HepG2 (cell line): ENCODE data around the gene TMEM117. TPM values are rescaled to one million over a fixed set of nuclear protein-coding genes. Genes with fewer than 3 reads are reported as not detected.

ENCODE experiments used
- ATAC-seq: fragments of 200-7000 bp; cut with Tn5 transposase; 3 replicates; pipeline ENCODE4 v1.9.1; 2020; ENCODE audit warnings: mild to moderate bottlenecking, moderate library complexity
- BruUV-seq: library from RNA; stranded (reverse); fragments of 400-500 nt; replicated peaks from 2 replicates; lab custom pipeline; 2021; lab: Mats Ljungman, UMichigan
- CTCF ChIA-PET: fragments of 300-600 bp; formaldehyde crosslinking; extraction: SDS; loops from one replicate; lab custom pipeline; 2021; ENCODE audit warnings: low total read pairs, inconsistent platforms, low intra/inter-chr PET ratio; lab: Yijun Ruan, JAX
- POLR2A ChIA-PET: fragments of 350-600 bp; sonication (Branson Sonifier 250); formaldehyde crosslinking; loops from one replicate; lab custom pipeline; 2020; ENCODE audit warnings: antibody characterized with exemption, inconsistent platforms; lab: Yijun Ruan, JAX
- DNase-seq: peaks from one replicate; pipeline ENCODE4 v3.0.0-alpha.2; 2015; ENCODE audit warnings: low spot score
- FAIRE-seq: peaks from 3 replicates; lab custom pipeline; 2011; peaks lifted over from hg19 to GRCh38; lab: Jason Lieb, UNC
- H2AFZ ChIP-seq: one replicate; pipeline ENCODE4 v1.6.1; 2011; ENCODE audit warnings: low read length, inconsistent platforms
- H3K27ac ChIP-seq: fragments of 300-600 bp; 3 replicates; pipeline ENCODE4 v1.8.0; 2011; ENCODE audit warnings: mixed run types, mild to moderate bottlenecking, mixed read lengths, low read length, inconsistent platforms; ENCODE audit not compliant: insufficient read depth; ENCODE audit errors: extremely low read length
- H3K27me3 ChIP-seq, 2 experiments: fragments of 200-600 bp in 1 of 2; 2 replicates in 1 of 2; 3 replicates in 1 of 2; pipeline versions ENCODE4 v1.6.0 to v1.8.0; 2011; ENCODE audit warnings: low read length in 2 of 2, mild to moderate bottlenecking in 2 of 2, moderate library complexity in 2 of 2, inconsistent platforms in 1 of 2; ENCODE audit not compliant: insufficient read depth in 2 of 2, control insufficient read depth in 1 of 2
- H3K36me3 ChIP-seq, 2 experiments: fragments of 200-600 bp in 1 of 2; replicated peaks in 1 of 2; 2 replicates in 1 of 2; 3 replicates in 1 of 2; pipeline versions ENCODE4 v1.5.1 to v1.8.0; 2011; ENCODE audit warnings: low read length in 2 of 2, inconsistent platforms in 1 of 2; ENCODE audit not compliant: insufficient read depth in 2 of 2, control insufficient read depth in 1 of 2
- H3K4me1 ChIP-seq: 2 replicates; pipeline ENCODE4 v1.5.1; 2012; ENCODE audit warnings: low read length, inconsistent platforms; ENCODE audit not compliant: insufficient read depth
- H3K4me2 ChIP-seq: 2 replicates; pipeline ENCODE4 v1.6.0; 2011; ENCODE audit warnings: low read depth, low read length, inconsistent platforms
- H3K4me3 ChIP-seq, 3 experiments: fragments of 200-600 bp in 1 of 3; sonication (generic), shearing (Covaris generic) in 1 of 3; replicated peaks in 1 of 3; 2 replicates each; pipeline ENCODE4 v1.5.1; 2011 to 2016; ENCODE audit warnings: low read length in 3 of 3, inconsistent platforms in 2 of 3, low read depth in 2 of 3, mild to moderate bottlenecking in 2 of 3, control low read depth in 1 of 3, mixed read lengths in 1 of 3; ENCODE audit not compliant: insufficient read depth in 1 of 3
- H3K79me2 ChIP-seq: one replicate; pipeline ENCODE4 v1.6.1; 2011; ENCODE audit warnings: low read length, inconsistent platforms; ENCODE audit not compliant: insufficient read depth
- H3K9ac ChIP-seq: 2 replicates; pipeline ENCODE4 v1.6.0; 2011; ENCODE audit warnings: mild to moderate bottlenecking, low read depth, low read length, inconsistent platforms; ENCODE audit not compliant: insufficient read depth
- H3K9me3 ChIP-seq: 2 replicates; pipeline ENCODE4 v1.5.1; 2012; ENCODE audit warnings: mild to moderate bottlenecking, low read length
- H4K20me1 ChIP-seq: 2 replicates; pipeline ENCODE4 v1.6.0; 2011; ENCODE audit warnings: inconsistent platforms, mild to moderate bottlenecking, low read length, moderate library complexity; ENCODE audit not compliant: insufficient read depth
- FOXK2 ChIP-seq: fragments of 450-650 bp; IDR thresholded peaks from 2 replicates; pipeline ENCODE4 v1.6.1; 2016
- GABPB1 ChIP-seq: IDR thresholded peaks from 2 replicates; pipeline ENCODE4 v1.6.1; 2016; ENCODE audit warnings: mild to moderate bottlenecking, missing genetic modification reagents, moderate library complexity, missing compliant biosample characterization
- GTF2F1 ChIP-seq: fragments of 150-350 bp; IDR thresholded peaks from 2 replicates; pipeline ENCODE4 v1.6.1; 2014; ENCODE audit warnings: low read length
- KDM2A ChIP-seq: sonication (generic); formaldehyde crosslinking; IDR thresholded peaks from 2 replicates; pipeline ENCODE4 v1.4.0; 2020; ENCODE audit warnings: low read depth, missing genetic modification reagents, borderline replicate concordance
- PAWR ChIP-seq: sonication (generic); formaldehyde crosslinking; IDR thresholded peaks from 2 replicates; pipeline ENCODE4 v1.4.0; 2020; ENCODE audit warnings: missing genetic modification reagents, mild to moderate bottlenecking, borderline replicate concordance
- RXRA ChIP-seq: sonication (generic); formaldehyde crosslinking; IDR thresholded peaks from 2 replicates; pipeline ENCODE4 v1.5.1; 2020; ENCODE audit warnings: missing genetic modification reagents
- ZBTB43 ChIP-seq: sonication (generic); formaldehyde crosslinking; conservative IDR thresholded peaks from 2 replicates; pipeline ENCODE4 v1.4.0; 2020; ENCODE audit warnings: missing genetic modification reagents
- ZNF230 ChIP-seq: sonication (generic); formaldehyde crosslinking; IDR thresholded peaks from 2 replicates; pipeline ENCODE4 v1.4.0; 2020; ENCODE audit warnings: mild to moderate bottlenecking, missing genetic modification reagents
- ZNF235 ChIP-seq: sonication (generic); formaldehyde crosslinking; IDR thresholded peaks from 2 replicates; pipeline ENCODE4 v1.8.1; 2023; ENCODE audit warnings: mild to moderate bottlenecking, missing genetic modification reagents, borderline replicate concordance
- ZNF451 ChIP-seq: sonication (generic); formaldehyde crosslinking; IDR thresholded peaks from 2 replicates; pipeline ENCODE4 v1.5.0; 2020; ENCODE audit warnings: mild to moderate bottlenecking, missing genetic modification reagents
- ZNF652 ChIP-seq: IDR thresholded peaks from 2 replicates; pipeline ENCODE4 v1.6.1; 2016; ENCODE audit warnings: low read depth, borderline replicate concordance
- ZNF720 ChIP-seq: sonication (generic); formaldehyde crosslinking; IDR thresholded peaks from 2 replicates; pipeline ENCODE4 v1.4.0; 2020; ENCODE audit warnings: missing genetic modification reagents
- WGBS: methylation state at CpG from one replicate; pipeline ENCODE4 v1.1.6; 2017; ENCODE audit warnings: low lambda C conversion rate; 5-methylcytosine and 5-hydroxymethylcytosine counted together
- in situ Hi-C: cut with HindIII; loops from 2 replicates; pipeline ENCODE4 v1.10.0; 2017; ENCODE audit warnings: low pct_unique_long_range_greater_than_20kb; ENCODE audit not compliant: extremely low pct_ligation_motif_present
- intact Hi-C: fragments of 100-400 bp; cut with micrococcal nuclease; formaldehyde crosslinking; loops from one replicate; pipeline ENCODE4 v1.10.0; 2022; ENCODE audit not compliant: unreplicated experiment
- polyA plus RNA-seq, 8 experiments: library from polyadenylated mRNA; depleted of rRNA in 3 of 8; stranded (reverse) in 7 of 8; unstranded in 1 of 8; fragments of >200 nt; fragmentation: Illumina TruSeq in 4 of 8; extraction: Trizol in 4 of 8; gene quantifications; 2 replicates each; pipeline versions ENCODE4 v1.2.1 to v1.2.3, GENCODE V29; 2011 to 2016; ENCODE audit warnings: low read depth in 4 of 8, missing spikeins in 1 of 8, mixed read lengths in 1 of 8; ENCODE audit not compliant: insufficient read depth in 1 of 8
- total RNA-seq, 5 experiments: library from RNA; depleted of rRNA; stranded (reverse); fragments of >200 nt; fragmentation: Illumina TruSeq; extraction: Trizol; gene quantifications; 2 replicates each; pipeline ENCODE4 v1.2.3, GENCODE V29; 2016; ENCODE audit warnings: low read depth in 1 of 5

TMEM117 gene
- total and polyA plus RNA-seq, 2 of the 13 experiments (the other 11 are each of a cell fraction or from before 2014, with no cell fraction given), result 2.8 to 8.5 TPM

- no peak for FAIRE-seq
- Histone ChIP-seq H3K4me2 (no peak overlapping the region), H3K36me3 (no peaks in the 10 kb centered on the region), H3K9ac (no peak overlapping the region), H3K4me1 (no peaks in the 10 kb centered on the region), H3K79me2 (no peaks in the 10 kb centered on the region), H3K4me3 (no peak overlapping the region), H2AFZ (no peak overlapping the region), H3K9me3 (peaks cover 5% of the 10 kb centered on the region; the same call in 1 of the 2 replicates), H3K27me3 (no peaks in the 10 kb centered on the region), H3K27ac (no peak overlapping the region), H4K20me1 (no peaks in the 10 kb centered on the region)
- TF ChIP-seq ZNF230 (CRISPR knock-in tag) (no peak), PAWR (CRISPR knock-in tag) (no peak), ZNF652 (no peak), GTF2F1 (no peak), FOXK2 (no peak), ZNF720 (CRISPR knock-in tag) (no peak), ZNF451 (CRISPR knock-in tag) (no peak), ZNF235 (no peak), RXRA (CRISPR knock-in tag) (no peak), GABPB1 (CRISPR knock-in tag) (no peak), KDM2A (CRISPR knock-in tag) (no peak), ZBTB43 (CRISPR knock-in tag) (no peak)
- in situ Hi-C loops, result no loop called here
- no peak for ATAC-seq
- ChIA-PET POLR2A (no interaction called here), CTCF (no interaction called here)
- no TSS peak for BruUV-seq
- DNase-seq, result no peak
- intact Hi-C loops, result no loop called here
- 96% methylated on average over 2 of the region's 2 CpGs for WGBS
Observed at GRCh38 chr12:43931187-43931586, 95.3 kb downstream of the TMEM117 start.
